Hypothalamus (tissue), 51 donors: ENCODE results near the gene STK25.
"Not testable (repeated sequence)": the region's sequence is repeated elsewhere in the genome, so short reads cannot be mapped to it uniquely, and the experiment has no call there.

Experiments
- DNase-seq, 51 donors: peaks; one replicate each; lab custom pipeline; 2025; lab: John Stamatoyannopoulos, UW

Gene STK25

DNA sequence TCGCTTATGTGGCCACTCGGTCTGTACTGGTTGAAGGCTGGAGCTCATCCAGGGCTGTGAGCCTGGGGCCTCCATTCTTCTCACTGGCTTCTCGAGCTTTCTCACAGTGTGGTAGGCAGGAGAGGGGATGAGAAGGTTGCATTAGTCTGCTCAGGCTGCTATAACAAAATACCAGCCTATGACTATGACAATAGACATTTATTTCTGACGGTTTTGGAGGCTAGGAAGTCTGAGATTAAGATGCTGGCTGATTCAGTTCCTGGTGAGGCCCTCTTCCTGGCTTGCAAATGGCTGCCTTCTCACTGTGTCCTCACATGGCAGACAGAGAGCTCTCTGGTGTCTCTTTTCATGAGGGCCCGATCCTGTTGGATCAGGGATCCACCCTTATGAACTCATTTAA is 6.2 kb upstream of the STK25 start:
- DNase-seq: no peak

DNA sequence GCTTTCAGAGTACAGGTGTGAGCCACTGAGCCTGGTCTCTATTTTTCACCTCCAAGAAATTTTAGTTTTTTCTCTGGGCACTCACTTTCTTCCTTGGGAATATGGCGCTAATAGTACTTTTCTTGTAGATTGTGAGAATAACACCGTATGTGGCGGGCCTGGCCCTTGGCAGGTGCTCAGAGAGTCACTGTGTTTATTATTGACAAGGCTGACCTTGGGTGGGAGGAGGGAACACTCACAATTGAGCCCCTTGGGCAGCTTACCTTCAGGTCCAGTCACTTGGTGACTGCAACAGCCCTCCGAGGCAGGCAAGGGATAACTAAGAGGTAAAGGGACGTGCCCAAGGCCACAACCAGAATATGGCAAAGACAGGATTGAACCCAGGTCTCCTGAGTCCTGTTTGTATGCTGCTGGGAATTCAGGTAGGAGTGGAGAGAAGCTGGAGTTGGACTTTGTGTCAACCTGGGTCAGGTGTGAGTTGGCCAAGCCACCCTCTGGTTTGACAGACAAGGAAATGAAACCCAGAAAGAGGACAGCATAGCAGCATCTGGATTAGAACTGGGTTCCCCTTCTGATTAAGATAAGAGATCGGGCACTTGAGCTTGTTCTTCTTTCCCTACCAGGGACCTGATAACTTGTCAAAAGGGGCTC is 2.8 kb upstream of the STK25 start:
- no peak for DNase-seq

DNA sequence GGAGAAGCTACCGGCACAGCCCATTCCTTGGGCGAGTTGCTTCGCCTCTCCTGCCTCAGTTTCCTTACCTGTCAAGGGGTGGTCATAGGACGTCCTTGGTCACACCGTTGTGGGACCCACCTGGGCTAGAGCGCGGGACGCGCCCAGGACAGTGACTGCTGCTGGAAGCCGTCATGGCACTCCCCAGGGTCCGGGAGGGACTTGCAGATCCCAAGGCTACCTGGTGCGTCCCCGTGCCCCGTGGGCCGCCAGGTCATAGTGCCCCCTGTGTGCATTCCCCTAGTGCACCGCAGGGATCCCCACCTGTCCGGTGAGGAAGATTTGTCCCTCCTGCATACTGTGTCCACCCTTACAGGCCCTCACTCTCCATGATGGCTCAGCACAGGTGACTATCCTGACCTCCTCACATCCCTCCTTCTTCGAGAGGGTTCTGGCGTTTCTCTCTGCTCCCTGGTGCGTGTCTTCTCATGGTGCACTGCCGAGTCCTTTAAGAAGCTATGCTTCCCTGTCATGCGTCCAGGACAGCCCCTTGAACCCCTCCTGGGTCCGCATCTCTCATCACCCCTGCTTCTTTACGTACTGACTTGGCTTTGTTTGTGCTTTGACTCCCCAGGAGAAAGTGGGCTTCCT is 886 bp upstream of the STK25 start:
- DNase-seq: peak in 3 of 51 donors; percentile 42 to 51 (median 43)

DNA sequence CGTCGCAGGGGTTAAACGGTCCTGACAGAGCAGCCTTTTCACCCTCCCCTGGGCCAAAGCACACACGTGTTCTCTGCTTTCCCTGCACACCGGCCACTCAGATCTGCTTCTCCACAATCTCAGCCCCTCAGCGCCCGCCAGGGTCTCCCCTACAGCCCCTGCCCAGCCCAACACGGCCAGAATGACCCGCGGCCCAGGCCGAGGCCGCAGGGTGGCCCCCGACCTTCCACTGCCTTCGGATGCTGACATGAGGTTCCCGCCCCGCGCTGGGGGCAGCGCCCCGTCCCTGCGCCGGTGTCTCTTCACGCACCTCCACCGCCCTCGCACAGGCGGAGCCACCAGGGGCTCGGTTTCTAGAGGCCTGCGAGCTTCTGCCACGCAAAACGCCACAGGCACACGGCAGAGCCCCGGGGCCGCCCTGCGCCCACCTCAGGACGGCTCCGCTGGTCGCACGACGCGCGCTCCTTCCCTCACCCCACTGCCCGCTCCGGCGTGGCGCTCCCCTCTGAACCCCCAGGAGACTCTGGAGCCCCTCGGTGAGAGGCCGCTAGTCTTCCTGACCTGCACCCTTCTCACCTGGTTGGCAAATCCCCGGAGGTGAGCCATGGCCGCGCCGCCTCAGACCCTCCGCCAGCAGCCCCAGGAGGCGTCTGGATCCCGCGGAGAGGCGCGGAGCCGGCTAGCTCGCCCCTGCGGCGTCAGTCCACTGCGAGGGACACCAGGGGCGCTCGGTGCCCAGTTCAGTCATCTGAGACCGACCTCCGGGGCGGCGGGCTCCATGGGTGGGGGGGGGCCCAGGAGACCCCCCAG is 749 bp downstream of the STK25 start:
- peak in 13 of 51 donors; percentile 15 to 68 (median 56) for DNase-seq

DNA sequence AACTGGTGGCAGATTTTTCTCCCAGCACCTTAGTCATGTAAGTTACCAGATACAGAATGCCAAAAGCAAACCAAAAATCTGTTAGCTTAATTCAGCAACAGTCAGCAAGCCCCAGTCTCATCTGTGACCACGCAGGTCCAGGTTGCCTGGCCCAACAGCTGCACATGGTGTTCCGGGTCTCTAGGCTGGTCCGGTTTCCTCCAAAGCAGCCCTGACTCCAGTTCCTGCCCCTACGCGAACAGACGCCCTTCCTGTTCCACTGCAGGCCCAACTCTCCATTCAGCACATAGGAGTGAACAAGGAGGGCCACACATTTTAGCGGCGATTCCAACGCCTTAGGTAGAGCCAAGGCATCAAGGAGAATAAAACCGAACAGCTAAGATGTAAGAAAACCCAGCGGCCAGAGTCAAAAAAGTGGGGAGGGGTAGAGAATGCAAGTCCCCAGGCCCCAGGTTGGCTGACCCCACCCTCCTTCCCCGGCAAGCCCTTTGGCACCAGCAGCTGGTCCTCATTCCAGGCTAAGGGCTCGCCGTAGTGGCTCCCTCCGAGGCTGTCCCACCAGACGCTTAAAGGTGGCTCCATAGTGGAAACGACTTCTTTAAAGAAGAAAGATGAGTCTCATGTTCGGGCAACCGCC is 1.5 kb downstream of the STK25 start:
- no peak for DNase-seq

DNA sequence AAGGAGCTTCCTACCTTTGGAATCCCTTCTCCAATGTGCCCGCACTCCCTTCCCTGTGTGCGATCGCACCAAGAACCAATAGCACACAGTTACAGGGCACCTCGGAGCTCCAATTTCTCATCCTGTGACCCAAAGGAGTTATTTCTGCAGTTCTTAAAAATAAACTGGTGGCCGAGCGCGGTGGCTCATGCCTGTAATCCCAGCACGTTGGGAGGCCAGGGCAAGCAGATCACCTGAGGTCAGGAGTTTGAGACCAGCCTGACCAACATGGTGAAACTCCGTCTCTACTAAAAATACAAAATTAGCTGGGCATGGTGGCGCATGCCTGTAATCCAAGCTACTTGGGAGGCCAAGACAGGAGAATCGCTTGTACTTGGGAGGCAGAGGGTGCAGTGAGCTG is 2.1 kb downstream of the STK25 start:
- DNase-seq: not testable (repeated sequence)

DNA sequence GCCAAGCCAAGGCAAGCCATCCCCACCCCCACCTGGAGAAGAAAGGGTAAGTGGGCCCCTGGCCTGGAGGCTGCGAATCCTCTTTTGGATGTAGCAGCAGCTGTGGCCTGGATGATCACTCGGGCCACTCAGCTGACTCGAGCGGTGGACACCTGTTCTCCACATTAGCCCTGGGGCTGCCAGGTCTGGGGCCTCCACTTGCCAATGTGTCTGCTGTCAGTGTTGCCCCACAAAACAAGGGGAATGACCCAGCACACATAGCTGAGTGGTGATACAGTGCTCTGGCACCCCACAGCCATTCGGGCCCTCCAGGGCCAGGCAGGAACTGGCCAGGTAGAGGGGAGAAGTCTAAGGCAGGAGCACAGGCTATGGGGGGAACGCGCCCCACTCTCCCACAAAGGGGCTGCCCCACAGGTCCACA is 2.6 kb downstream of the STK25 start:
- no peak for DNase-seq

DNA sequence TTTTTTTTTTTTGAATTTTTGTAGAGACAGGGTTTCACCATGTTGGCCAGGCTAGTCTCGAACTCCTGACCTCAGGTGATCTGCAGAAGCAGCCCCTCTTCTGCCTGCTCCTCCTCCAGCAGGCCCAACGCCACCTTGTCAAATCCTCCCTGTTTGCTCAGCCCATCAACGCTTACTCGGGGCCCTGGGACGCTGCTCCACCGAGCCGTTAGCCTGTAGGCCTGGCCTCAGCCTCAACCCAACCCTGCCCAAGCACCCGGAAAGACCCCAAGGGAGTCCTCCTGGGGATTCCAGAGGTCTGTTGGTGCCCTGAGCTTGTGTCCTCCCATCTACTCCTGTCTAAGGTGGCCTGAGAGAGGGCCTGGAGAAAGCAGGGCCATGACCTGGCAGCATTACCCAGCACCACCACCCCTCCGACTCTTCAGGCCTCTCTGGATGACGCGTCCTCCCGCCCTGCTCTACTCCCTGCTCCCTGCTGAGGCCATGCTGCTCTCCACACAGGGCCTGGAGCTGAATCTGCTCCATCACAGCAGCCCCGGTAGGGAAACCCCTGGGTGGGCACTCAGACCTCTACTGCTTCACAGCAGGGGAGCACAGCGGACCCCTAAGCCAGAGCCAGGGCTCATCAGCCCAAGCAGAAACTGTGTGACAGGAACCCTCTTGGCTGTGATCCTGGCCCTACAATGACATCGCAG is 3.2 kb downstream of the STK25 start:
- DNase-seq: no peak

DNA sequence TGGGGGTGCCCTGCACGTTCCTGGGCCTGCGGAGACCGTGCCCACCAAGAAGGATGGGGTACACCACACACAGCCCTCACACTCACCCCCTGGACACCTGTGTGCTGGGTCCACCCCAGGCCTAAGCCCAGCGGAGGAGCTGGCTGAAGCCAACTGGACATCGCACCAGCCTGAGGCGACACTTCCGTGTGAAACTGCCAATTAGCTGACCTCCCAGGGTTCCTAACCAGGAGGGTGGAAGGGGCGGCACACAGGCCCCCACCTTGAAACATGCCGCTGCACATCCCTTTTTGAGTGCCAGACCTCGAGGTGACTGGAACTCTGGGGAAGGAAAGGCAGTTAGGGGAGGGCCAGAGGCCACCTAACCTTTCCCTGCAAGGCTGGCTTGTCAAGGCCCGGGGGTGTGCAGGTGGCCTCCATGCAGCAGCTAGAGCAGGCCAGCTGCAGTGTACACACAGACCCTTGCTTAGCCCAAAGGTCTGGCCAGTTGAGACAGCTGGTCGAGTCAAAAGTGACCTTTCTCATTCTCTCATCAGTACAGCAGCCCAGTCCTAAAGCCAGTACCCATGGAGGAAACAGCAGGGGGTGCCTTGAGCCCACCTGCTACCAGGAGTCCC is 4.5 kb downstream of the STK25 start:
- no peak for DNase-seq

DNA sequence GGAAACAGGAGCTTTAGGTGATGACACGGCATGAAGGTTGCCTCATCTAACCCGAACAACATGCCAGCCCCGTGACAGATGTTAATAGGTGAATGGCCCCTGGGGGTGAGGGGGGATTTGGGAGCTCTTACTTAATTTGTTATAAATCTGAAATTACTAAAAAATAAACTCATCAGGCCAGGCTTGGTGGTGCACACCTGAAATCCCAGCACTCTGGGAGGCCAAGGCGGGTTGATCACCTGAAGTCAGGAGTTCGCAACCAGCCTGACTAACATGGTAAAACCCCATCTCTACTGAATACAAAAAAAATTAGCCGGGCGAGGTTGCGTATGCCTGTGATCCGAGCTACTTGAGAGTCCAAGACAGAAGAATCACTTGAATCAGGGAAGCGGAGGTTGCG is 6.1 kb downstream of the STK25 start:
- DNase-seq: no peak

DNA sequence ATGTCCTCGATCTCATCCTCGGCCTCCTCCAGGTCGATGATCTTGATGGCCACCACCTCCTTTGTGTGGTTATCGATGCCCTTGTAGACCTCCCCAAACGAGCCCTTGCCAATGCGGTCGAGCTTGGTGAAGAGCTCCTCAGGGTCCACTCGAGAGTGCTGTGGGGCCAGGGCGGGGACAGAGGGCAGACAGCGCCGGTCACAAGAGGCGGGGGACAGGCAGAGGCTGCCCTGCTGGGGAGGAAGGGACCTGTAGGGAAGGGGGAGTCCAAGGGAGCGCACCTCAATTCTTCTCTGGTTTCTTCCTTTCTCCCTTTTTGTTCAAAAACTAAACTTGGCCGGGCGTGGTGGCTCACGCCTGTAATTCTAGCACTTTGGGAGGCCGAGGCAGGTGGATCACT is 6.8 kb downstream of the STK25 start:
- DNase-seq: no peak

DNA sequence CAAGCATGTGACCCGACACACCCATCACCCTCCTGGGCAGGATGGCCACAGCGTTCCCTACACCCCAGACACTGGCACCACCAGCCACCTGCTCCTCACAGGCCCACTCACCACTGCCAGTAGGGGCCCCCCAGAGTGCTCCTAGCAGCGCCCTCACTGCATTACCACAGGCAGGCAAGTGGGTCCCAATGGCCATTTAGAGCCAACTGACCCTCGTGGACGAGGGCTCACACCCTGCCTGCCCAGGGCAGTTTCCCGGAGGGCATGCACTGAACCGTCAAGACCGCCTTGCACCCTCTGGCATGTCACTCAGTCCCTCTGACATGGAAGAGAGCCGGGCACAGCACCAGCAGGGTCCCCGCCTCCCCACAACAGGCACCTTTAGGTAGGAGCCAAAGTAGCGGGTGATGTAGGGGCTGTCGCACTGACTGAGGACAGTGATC is 7.3 kb downstream of the STK25 start:
- DNase-seq: no peak

DNA sequence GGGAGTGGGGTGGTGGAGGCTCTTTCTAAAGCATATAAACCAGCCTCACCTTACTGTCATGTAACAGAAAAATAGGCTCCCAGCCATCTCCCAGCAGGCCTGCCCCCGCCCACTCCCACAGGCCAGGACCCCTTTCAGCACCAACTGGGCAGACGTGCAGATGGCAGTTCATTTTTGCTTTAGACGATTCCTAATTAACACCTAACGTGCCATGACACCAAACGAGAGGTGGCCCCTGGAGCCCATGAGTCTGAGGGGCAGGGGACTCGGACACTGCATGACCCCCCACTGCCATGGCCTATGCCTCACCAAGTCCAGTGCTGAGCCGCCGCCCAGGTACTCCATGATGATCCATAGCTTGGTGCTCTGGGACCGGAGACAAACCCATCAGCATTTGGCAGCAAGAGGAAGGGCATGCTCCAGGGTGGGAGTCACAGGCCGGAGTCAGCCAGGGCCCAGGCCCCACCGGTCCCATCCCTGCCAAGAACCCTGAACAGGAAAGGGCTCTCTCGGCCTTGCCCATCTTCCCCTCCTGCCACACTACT is 7.9 kb downstream of the STK25 start:
- no peak for DNase-seq

DNA sequence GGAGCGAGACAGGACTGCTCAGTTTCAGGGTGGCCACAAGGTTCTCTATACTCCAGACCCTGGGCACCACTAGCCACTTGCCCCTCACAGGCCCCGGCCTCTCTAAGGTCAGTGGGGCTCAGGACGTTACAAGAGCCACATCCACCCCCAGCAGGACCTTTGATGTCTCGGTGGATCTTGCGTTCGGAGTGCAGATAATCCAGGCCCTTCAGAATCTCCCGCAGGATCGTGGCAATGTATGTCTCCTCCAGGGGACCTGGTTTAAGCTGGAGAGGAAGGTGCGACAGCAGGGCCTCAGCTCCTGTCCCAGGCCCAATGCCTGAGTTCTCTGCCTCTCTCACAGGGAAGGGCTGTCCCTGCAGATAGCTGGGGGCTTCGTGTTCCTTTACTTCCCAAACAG is 8.4 kb downstream of the STK25 start:
- no peak for DNase-seq

DNA sequence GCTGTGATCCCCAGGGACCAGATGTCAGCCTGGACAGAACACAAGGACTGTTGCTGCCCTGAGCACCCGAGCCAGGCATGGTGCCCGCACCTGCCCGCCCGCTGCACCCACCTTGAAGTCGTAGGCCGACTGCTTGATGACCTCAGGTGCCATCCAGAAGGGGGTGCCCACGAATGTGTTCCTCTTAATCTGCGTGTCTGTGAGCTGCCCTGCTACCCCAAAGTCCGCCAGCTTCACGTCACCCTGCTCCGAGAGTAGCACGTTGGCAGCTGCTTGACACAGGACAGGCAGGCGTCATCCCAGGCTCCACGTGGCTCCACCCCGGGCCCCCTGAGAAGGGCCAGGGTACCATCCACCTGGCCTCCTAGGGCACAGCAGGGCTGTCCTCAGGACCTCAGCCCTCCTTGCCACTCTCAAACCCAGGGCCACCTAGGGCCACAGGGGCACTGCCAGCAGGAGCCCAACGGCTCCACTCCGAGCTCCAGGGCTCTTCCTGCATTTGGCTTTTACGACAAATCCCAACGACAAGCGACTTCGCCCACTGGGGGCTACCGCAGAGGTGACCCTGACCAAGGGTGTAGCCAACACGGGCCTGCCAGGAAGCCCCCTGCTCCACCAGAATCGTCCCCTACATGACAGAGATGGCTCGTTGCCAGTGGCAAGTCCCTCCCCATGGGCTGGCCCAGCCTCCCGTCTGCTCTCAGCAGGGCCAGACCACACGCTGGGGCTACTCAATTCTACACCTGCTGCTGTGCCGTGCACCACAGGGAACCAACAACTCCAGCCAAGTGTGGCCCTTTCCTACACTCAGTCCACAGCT is 9.0 kb downstream of the STK25 start:
- DNase-seq: no peak

DNA sequence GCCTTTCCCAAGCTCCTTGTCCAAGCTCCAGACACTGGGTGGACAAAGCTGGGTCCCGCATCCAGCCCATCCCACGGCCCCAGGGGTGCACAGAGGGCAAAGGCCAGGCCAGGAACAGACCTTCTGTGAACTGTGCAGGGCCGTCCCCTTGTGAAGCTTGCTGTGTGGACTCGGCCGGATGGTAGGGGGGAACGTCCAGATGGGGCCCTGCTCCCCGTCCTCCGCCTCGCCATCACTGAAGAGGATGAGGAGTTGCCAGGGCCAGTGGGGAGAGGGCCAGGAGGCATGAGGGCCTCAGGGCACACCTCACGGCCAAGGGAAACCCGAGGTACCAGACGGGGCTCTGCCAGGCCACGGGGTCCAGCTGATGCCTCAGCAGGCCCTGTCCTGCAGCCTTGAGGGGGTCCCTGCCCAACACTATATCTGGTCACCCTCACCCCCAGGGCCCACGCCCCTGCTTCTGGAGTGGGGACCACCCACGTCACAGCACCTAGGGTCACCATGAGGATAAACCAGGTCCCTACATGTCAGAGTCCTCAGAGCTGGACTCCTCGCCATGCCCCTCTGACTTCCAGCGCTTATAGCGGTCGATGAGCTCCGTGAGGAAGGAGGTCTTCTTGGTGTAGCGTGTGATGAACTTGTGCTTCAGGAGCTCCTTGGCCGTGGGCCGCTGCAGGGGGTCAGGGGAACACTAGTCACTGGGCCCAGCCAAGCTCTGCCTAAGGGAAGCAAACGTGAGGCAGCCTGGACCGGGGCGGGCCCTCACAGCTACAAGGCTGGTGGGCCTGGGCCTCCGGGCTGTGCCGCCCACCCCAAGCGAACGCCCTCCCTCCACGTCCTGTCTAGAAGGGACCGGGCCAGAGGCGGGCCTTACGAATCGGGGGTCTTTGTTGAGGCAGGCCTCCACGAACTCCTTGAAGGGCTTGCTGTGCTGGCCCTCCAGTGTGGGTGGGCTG is 10.0 kb downstream of the STK25 start:
- DNase-seq: no peak

DNA sequence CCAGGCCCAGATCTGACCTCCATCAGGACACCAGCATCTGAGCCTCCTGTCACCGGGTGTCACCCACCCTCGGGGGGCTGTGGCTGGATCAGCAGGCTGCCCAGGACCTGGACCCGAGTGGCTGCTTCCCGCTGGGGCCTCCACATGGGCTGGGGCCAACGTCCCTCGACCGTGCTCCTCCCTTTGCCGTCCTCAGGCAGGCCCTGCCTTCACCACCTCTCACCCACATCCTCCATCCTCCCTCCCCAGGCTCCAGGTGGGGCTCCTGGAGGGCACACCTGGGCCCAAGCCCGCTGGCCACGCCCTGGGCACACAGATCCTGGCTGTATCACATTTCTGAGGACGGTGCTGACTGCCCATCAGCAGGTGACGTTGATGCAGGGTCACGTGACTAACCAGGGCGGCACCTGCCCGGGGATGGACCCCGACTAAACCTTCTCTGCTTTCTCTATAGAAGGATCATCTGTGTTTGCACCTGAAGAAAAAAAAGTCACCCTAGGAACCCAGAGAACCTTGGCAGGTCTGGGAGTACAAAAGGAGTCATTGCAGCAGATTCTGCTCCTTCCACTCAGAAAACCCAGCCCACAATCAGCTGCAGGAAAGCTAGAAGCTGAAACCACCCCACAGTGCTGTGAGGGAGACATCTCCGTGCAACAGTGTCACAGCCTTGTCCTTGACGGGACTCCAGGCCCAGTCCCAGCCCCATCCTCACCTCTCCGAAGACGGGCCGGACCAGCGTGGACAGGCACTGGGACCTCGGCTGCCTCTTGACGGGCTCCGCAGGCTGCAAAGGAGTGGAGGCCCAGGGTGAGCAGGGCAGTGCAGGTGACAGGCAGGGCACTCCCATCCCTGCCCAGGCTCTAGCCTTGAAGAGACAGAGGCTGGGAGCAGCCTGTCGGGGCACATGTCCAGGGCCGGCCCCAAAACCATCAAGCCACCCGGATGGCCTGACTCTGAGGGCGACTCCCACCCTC is 11.2 kb downstream of the STK25 start:
- DNase-seq: no peak
